Upper lobe of left lung (tissue), 4 donors: ENCODE data around the gene SPRR3.

Experiments
- EP300 ChIP-seq, 4 donors: sonication (generic); formaldehyde crosslinking; IDR thresholded peaks; one replicate each; pipeline ENCODE4 v1.5.1; 2017; ENCODE audit warnings: antibody characterized with exemption in 4 of 4, control low read depth in 2 of 4
- POLR2A ChIP-seq, 4 donors: fragments of 450-650 bp; IDR thresholded peaks; one replicate each; pipeline ENCODE4 v1.5.1; 2016 to 2017; ENCODE audit warnings: antibody characterized with exemption in 4 of 4, mild to moderate bottlenecking in 2 of 4
- POLR2AphosphoS5 ChIP-seq, 2 donors: sonication (generic); formaldehyde crosslinking; IDR thresholded peaks; one replicate each; pipeline ENCODE4 v1.5.1; 2017; ENCODE audit warnings: antibody characterized with exemption in 2 of 2
- TF ChIP-seq, protein P1 (sequence below), 6 experiments: fragments of 450-650 bp in 4 of 6; fragments of 200-600 bp in 2 of 6; sonication (generic) in 2 of 6; IDR thresholded peaks; one replicate each; pipeline ENCODE4 v1.5.1; 2016 to 2019; ENCODE audit warnings: antibody characterized with exemption in 6 of 6

GRCh38 chr1:152968248-152968647 lies 33.3 kb upstream of the SPRR3 start:
- TF ChIP-seq, protein P1, sequence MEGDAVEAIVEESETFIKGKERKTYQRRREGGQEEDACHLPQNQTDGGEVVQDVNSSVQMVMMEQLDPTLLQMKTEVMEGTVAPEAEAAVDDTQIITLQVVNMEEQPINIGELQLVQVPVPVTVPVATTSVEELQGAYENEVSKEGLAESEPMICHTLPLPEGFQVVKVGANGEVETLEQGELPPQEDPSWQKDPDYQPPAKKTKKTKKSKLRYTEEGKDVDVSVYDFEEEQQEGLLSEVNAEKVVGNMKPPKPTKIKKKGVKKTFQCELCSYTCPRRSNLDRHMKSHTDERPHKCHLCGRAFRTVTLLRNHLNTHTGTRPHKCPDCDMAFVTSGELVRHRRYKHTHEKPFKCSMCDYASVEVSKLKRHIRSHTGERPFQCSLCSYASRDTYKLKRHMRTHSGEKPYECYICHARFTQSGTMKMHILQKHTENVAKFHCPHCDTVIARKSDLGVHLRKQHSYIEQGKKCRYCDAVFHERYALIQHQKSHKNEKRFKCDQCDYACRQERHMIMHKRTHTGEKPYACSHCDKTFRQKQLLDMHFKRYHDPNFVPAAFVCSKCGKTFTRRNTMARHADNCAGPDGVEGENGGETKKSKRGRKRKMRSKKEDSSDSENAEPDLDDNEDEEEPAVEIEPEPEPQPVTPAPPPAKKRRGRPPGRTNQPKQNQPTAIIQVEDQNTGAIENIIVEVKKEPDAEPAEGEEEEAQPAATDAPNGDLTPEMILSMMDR (IDR thresholded peaks at IDR 0.05) = no peak
- TF ChIP-seq POLR2A (IDR thresholded peaks at IDR 0.05) = no peak
- no peak for TF ChIP-seq EP300 (IDR thresholded peaks at IDR 0.05)
- TF ChIP-seq POLR2AphosphoS5 (IDR thresholded peaks at IDR 0.05) = no peak
